ENCODE results near the gene TDRD12.
"Not testable (repeated sequence)": the region's sequence is repeated elsewhere in the genome, so short reads cannot be mapped to it uniquely, and the experiment has no call there.

Gene TDRD12

DNA sequence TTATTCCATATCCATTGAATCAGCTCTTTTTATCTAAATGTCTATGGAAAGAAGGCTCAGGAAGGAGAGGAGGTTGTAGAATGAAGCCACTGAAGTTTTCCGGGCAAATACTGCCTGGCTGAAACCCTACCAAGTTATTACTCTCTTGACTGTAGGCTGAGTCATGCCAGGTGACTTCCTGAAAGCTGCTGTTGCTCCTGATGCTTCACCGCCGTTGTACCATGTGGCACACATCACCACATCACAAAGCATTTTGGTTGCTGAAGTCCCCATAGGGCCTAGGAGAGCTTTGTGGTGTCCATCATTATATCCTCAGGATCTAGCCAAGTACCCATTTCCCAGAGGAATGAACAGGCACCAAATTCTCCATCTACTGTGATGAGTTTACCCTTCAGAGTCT, 11.1 kb upstream of the TDRD12 start:
- no peak for FAIRE-seq
- no peak for DNase-seq (ENCODE audit: insufficient read length, low spot score)
- TF ChIP-seq POLR2A (IDR thresholded peaks at IDR 0.05; ENCODE audit: low read depth, low read length), result no peak

DNA sequence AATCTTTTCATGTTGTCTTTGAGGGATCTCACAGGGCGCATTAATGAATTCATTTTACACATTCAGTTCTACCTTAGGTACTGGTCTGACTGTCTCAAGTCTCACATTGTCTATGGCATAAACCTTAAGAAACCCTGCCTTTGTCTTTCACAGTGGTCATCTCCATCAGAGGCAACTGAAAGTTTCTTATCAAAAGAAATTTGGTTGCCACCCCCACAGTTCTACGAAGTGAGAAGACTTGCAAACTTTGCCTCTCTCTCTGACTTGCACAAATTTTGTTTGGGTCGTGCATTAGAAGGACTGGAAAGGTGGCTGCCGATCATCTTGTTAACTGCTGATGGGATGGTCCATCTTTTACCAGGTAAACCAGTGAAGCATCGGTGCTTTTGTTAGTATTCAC, 10.5 kb upstream of the TDRD12 start:
- FAIRE-seq (no peak), DNase-seq (ENCODE audit: insufficient read length, low spot score) (no peak)
- TF ChIP-seq POLR2A (IDR thresholded peaks at IDR 0.05; ENCODE audit: low read depth, low read length), result no peak

DNA sequence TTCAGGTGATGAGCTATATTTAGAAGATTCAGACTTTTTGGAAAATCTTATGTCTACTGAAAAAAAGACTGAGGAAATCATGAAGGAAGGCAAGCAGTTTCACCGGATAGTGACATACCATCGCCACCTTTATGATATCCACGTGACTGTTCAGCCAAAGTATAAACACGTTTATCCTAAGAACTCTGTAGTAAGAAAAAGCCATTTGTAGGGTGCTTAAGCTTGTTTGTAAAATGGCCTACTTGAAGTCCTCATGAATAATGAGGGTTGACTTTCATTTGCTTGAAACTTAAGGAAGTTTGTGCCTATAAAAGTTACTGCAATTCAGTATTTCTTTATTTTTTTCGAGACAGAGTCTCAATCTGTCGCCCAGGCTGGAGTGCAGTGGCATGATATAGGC, 7.8 kb upstream of the TDRD12 start:
- no peak for TF ChIP-seq POLR2A (IDR thresholded peaks at IDR 0.05; ENCODE audit: low read depth, low read length)
- FAIRE-seq (no peak), DNase-seq (ENCODE audit: insufficient read length, low spot score) (no peak)

DNA sequence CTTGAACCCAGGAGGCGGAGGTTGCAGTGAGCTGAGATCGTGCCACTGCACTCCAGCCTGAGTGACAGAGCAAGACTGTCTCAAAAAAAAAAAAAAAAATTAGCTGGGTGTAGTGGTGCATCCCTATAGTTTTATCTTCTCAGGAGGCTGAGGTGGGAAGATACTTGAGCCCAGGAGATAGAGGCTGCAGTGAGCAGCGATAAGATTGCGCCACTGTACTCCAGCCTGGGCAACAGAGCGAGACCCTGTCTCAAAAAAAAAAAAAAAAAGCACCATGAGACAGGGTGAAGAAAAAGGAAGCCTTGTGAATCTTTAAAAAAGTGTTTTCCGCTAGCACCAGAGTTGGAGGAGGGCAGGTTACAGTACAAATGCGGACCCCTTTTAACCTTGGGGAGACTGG, 3.4 kb upstream of the TDRD12 start:
- FAIRE-seq, result not testable (repeated sequence)

DNA sequence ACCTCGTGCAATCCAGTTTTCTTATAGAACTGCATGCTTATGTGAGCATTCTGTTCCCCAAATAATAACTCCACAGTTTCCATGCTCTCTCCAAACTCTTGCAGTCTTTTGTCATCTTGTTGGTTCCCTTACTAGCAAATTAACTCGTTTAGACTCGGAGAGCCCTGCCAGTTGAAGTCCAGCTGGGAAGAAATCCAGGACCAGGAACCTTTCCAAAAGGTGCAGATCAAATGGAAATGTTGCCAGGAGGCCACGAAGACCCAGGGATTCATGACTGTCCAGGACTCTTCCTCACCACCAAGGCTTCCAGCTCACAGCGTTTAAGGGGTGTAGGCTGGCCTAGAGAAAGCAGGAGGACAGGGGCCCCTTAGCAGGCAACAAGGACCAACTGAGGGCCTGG, 2.1 kb upstream of the TDRD12 start:
- TF ChIP-seq POLR2A (IDR thresholded peaks at IDR 0.05; ENCODE audit: low read depth, low read length), result no peak
- DNase-seq (ENCODE audit: insufficient read length, low spot score), result no peak
- no peak for FAIRE-seq

More for the DNA sequence above, 3.4 kb upstream of the TDRD12 start:
- DNase-seq (ENCODE audit: insufficient read length, low spot score), result not testable (repeated sequence)

DNA sequence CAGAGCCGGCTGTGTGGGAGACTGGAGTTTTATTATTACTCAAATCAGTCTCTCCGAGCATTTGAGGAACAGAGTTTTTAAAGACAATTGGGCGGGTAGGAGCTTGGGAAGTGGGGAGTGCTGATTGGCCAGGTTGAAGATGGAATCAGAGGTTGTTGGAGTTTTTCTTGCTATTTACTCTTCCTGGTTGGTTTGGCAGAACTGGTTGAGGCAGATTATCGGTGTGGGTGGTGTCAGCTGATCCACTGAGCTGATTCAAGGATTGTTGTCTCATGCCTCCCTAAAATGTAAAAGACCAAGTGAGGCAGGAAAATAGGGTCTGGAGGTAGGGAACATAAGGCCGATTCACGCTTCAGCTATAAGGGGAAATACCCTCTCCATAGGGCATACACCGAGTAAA, 1.3 kb upstream of the TDRD12 start:
- FAIRE-seq (no peak), DNase-seq (ENCODE audit: insufficient read length, low spot score) (no peak)
- no peak for TF ChIP-seq POLR2A (IDR thresholded peaks at IDR 0.05; ENCODE audit: low read depth, low read length)

DNA sequence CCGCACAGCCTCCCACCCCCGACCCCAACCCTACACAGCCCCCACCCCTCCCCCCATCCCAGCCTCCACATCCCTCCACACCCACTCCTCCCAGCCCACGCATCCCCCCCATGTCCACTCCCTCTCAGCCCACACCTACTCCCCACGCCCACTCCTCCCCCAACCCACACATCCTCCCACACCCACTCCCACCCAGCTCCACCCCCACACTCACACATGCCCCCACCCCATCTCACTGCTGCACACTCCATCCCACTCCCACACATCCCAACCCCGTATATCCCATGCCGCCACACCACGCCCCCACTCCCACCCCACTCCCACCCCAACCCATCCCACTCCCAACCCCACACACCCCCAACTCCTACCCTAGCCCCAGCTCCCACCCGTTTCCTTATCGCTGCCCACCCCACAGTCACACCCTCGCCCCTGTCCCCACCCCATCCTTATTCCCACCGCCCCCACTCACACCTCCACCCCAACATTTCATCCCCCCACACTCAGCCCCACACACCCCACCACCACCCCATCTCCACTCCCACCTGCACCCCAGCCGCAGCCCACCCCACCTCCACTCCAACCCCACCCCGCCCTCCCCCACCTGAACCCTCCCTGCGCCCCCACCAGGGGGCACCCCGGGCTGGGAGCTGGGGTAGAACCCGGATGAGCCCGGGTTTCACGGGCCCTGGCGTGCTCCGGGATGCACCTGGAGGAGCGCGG, 809 bp downstream of the TDRD12 start:
- FAIRE-seq (no peak), DNase-seq (ENCODE audit: insufficient read length, low spot score) (no peak)
- no peak for TF ChIP-seq POLR2A (IDR thresholded peaks at IDR 0.05; ENCODE audit: low read depth, low read length)

DNA sequence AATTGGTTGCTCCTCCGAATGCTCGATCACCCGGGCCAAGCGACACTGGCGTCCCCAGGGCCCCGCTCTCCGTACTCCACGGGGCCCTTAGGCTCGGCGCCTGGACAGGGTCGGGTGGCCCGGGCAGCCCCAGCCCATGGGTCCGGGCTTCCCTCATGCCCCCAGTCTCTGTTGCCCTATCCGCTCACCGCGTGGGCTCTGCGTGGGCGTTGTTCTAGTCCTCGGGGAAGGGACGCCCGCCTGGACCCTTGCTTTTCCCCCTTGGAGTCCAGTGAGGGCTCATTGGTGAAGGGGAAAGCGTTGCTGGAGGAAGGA, 1.3 kb downstream of the TDRD12 start:
- no peak for TF ChIP-seq POLR2A (IDR thresholded peaks at IDR 0.05; ENCODE audit: low read depth, low read length)
- no peak for FAIRE-seq
- no peak for DNase-seq (ENCODE audit: insufficient read length, low spot score)

DNA sequence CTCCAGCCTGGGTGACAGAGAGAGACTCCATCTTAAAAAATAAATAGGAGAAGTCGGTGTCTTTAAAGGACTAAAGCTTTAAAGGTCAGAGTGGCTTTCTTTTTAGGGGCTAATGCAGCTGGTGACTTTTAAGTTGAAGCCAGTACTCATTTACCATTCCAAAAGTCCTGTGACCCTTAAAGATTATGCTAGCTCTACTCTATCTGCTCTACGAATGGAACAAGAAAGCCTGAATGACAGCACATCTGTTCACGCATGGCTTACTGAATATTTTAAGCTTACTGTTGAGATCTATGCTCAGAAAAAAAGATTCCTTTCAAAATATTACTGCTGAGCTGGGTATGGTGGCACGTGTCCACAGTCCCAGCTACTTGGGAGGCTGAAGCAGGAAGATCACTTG, 16.4 kb downstream of the TDRD12 start:
- no peak for TF ChIP-seq POLR2A (IDR thresholded peaks at IDR 0.05; ENCODE audit: low read depth, low read length)
- DNase-seq (ENCODE audit: insufficient read length, low spot score), result no peak
- FAIRE-seq, result no peak

DNA sequence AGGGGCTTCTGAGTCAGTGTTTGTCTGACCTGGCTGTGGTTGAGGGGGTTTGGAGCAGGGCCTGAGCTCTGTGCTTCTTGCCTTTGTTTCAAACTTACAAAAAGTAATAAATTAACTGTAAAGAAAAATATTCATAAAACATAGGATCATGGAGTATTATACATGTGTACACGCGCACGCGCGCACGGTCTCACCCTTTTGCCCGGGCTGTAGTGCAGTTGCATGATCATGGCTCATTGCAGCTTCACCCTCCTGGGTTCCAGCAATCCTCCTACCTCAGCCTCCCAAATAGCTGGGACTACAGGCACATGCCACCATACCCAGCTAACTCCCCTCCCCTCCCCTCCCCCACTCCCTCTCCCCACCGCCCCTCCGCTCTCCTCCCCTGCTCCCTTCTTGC, 23.5 kb downstream of the TDRD12 start:
- TF ChIP-seq POLR2A (IDR thresholded peaks at IDR 0.05; ENCODE audit: low read depth, low read length), result no peak

DNA sequence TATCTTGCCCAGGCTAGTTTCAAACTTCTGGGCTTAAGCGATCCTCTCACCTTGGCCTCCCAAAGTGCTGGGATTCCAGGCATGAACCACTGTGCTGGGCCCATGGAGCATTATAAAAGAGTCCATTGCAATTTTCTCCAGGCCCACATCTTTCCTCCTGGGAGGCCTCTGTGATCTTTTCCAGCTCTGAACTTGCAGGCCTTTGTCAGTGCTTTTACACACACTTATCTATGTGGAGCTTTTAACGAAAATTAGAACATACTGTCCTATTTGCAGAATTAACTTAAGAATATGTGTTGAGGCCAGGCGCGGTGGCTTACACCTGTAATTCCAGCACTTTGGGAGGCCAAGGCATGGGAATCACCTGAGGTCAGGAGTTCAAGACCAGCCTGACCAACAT, 23.9 kb downstream of the TDRD12 start:
- FAIRE-seq, result no peak
- DNase-seq (ENCODE audit: insufficient read length, low spot score), result no peak
- no peak for TF ChIP-seq POLR2A (IDR thresholded peaks at IDR 0.05; ENCODE audit: low read depth, low read length)

More for the DNA sequence above, 23.5 kb downstream of the TDRD12 start:
- DNase-seq (ENCODE audit: insufficient read length, low spot score), result no peak
- FAIRE-seq, result no peak

DNA sequence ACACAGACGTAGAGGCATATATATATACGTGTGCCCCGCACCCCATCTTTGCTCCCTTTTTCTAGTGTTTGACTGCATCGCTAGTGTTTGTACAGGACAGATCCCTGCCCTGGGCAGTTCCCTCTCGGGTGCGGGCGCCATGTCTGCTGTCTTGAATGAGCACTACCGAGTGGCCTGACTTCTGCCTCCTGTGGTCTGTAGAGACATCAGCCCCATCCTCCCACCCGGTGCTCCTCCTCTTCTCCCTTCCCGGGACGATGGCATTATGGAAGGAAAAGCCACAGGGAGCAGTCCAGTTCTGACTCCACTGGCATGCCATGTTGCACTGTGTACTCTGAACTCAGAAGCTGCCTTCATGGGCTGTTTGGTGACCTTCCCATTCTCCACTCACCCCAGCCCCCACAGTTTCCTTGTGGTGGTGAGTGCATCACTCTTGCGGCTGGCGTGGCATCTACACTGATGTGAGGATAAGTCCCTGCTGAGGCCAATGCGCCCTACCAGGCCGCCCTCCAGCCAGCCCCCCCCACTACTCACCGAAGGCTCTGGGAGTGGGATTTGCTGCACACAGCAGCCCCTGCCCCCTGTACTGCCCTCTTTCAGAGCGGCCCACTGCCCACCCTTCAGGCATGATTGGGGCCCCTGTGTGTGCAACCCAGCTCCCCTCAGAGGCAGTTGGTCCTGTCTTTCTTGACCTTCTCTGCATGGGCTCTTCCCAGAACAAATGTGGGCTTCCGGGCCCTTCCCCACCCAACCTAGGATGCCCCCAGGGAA, 25.2 kb downstream of the TDRD12 start:
- no peak for TF ChIP-seq POLR2A (IDR thresholded peaks at IDR 0.05; ENCODE audit: low read depth, low read length)
- FAIRE-seq (no peak), DNase-seq (ENCODE audit: insufficient read length, low spot score) (no peak)

DNA sequence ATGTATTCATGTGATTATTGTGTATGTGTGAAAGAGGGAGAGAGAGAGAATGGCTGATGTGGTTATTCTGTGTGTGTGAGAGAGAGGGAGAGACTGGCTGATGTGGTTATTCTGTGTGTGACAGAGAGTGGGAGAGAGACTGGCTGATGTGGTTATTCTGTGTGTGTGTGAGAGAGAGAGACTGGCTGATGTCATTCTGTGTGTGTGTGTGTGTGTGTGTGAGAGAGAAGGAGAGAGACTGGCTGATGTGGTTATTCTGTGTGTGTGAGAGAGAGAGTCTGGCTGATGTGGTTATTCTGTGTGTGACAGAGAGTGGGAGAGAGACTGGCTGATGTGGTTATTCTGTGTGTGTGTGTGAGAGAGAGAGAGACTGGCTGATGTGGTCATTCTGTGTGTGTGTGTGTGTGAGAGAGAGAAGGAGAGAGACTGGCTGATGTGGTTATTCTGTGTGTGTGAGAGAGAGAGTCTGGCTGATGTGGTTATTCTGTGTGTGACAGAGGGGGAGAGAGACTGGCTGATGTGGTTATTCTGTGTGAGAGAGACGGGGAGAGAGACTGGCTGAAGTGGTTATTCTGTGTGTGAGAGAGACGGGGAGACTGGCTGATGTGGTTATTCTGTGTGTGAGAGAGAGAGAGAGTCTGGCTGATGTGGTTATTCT, 26.2 kb downstream of the TDRD12 start:
- FAIRE-seq; DNase-seq (ENCODE audit: insufficient read length, low spot score): not testable (repeated sequence)

DNA sequence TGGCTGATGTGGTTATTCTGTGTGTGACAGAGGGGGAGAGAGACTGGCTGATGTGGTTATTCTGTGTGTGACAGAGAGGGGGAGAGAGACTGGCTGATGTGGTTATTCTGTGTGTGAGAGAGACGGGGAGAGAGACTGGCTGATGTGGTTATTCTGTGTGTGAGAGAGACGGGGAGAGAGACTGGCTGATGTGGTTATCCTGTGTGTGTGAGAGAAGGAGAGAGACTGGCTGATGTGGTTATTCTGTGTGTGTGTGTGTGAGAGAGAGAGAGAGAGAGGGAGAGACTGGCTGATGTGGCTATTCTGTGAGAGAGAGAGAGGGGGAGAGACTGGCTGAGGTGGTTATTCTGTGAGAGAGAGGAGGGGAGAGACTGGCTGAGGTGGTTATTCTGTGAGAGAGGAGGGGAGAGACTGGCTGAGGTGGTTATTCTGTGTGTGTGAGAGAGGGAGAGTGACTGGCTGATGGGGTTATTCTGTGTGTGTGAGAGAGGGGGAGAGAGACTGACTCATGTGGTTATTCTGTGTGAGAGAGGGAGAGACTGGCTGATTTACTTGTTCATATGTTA, 27.1 kb downstream of the TDRD12 start:
- FAIRE-seq, result not testable (repeated sequence)

DNA sequence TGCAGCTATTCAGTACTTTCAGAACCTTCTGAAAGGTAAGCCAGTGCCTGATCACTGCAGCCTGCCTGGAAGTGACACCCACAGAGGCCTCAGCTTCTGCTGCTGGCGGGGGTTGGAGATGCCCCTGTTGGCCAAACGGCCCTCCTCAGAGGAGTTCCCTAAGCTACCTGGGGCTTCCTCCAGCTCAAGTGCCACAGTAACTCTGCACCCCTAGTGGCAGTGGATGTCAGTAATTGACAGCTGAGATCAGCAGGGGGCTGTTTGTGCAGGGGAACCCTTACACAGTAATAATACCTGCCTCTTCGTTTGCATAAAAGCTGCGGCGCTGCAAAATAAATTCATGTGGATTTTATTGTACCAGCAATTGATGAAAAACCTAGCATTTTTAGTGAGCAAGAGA, 28.9 kb downstream of the TDRD12 start:
- no peak for TF ChIP-seq POLR2A (IDR thresholded peaks at IDR 0.05; ENCODE audit: low read depth, low read length)
- FAIRE-seq (no peak), DNase-seq (ENCODE audit: insufficient read length, low spot score) (no peak)

More for the DNA sequence above, 27.1 kb downstream of the TDRD12 start:
- not testable (repeated sequence) for DNase-seq (ENCODE audit: insufficient read length, low spot score)

All from H54 (cell line).